K562 (cell line): ENCODE data around the gene STARD13.

Source experiments
- CTCF ChIP-seq, 3 experiments: IDR thresholded peaks in 2 of 3; conservative IDR thresholded peaks in 1 of 3; 2 replicates each; pipeline ENCODE4 v1.5.1; 2011 to 2012; ENCODE audit warnings: low read length in 3 of 3, mild to moderate bottlenecking in 3 of 3, control low read depth in 2 of 3, improper control_type of control experiment in 1 of 3, inconsistent platforms in 1 of 3, low read depth in 1 of 3, mixed read lengths in 1 of 3, moderate library complexity in 1 of 3; ENCODE audit not compliant: insufficient read depth in 2 of 3
- USF2 ChIP-seq: sonication (generic); formaldehyde crosslinking; IDR thresholded peaks from 2 replicates; pipeline ENCODE4 v1.5.0; 2020; ENCODE audit warnings: missing genetic modification reagents

GRCh38 chr13:33262594-33262993, 23.0 kb downstream of the STARD13 start:
- TF ChIP-seq CTCF (IDR thresholded peaks at IDR 0.05 in 2 of 3, conservative IDR thresholded peaks at IDR 0.05 in 1 of 3; ENCODE audit: insufficient read depth in 2 of 3, low read depth in 1 of 3, low read length in 3 of 3) (no peak), USF2 (CRISPR knock-in tag) (no peak)
